K562 (cell line): ENCODE measurements around the gene EGLN3. TPM values are rescaled to one million over a fixed set of nuclear protein-coding genes. Genes with fewer than 3 reads are reported as not detected.

ENCODE experiments used
- ATAC-seq: fragments of 200-7000 bp; cut with Tn5 transposase; 3 replicates; pipeline ENCODE4 v1.9.1; 2020; ENCODE audit warnings: moderate library complexity
- BruUV-seq: library from RNA; stranded (reverse); fragments of 400-500 nt; replicated peaks from 2 replicates; lab custom pipeline; 2021; lab: Mats Ljungman, UMichigan
- CTCF ChIA-PET: fragments of 300-600 bp; formaldehyde crosslinking; extraction: SDS; loops from one replicate; lab custom pipeline; 2021; ENCODE audit warnings: low intra/inter-chr PET ratio; lab: Yijun Ruan, JAX
- POLR2A ChIA-PET: fragments of 300-600, 350-650 bp; sonication (Branson Sonifier 250); formaldehyde crosslinking; extraction: SDS; loops from one replicate; lab custom pipeline; 2021; ENCODE audit warnings: antibody characterized with exemption, inconsistent platforms; lab: Yijun Ruan, JAX
- DNase-seq, 4 experiments: peaks; one replicate each; pipeline versions ENCODE4 v3.0.0 to v3.0.0-alpha.2; 2011 to 2018; ENCODE audit warnings: low spot score in 3 of 4, mixed read lengths in 3 of 4; ENCODE audit errors: extremely low read depth in 1 of 4
- FAIRE-seq: peaks from 2 replicates; lab custom pipeline; 2011; peaks lifted over from hg19 to GRCh38; lab: Jason Lieb, UNC
- H2AFZ ChIP-seq: 2 replicates; pipeline ENCODE4 v1.6.0; 2011; ENCODE audit warnings: low read depth, low read length, control low read depth, inconsistent platforms
- H3K27ac ChIP-seq: fragments of 200-600 bp; 3 replicates; pipeline ENCODE4 v1.8.0; 2011; ENCODE audit warnings: low read depth, mild to moderate bottlenecking, control low read depth, inconsistent platforms, low read length, moderate library complexity, mixed read lengths; ENCODE audit errors: extremely low read depth
- H3K27me3 ChIP-seq, 2 experiments: fragments of 300-600 bp in 1 of 2; 2 replicates in 1 of 2; 3 replicates in 1 of 2; pipeline versions ENCODE4 v1.6.0 to v1.8.0; 2011; ENCODE audit warnings: inconsistent platforms in 2 of 2, low read length in 2 of 2, mild to moderate bottlenecking in 1 of 2, mixed read lengths in 1 of 2, moderate library complexity in 1 of 2; ENCODE audit not compliant: control insufficient read depth in 2 of 2, insufficient read depth in 2 of 2
- H3K36me3 ChIP-seq: fragments of 300-600 bp; 3 replicates; pipeline ENCODE4 v1.8.0; 2011; ENCODE audit warnings: mild to moderate bottlenecking, low read length, inconsistent platforms; ENCODE audit not compliant: control insufficient read depth, insufficient read depth
- H3K4me1 ChIP-seq, 2 experiments: fragments of 200-600 bp in 1 of 2; replicated peaks in 1 of 2; 2 replicates in 1 of 2; 3 replicates in 1 of 2; pipeline versions ENCODE4 v1.5.1 to v1.8.0; 2011; ENCODE audit warnings: inconsistent platforms in 2 of 2, low read length in 2 of 2, mild to moderate bottlenecking in 1 of 2, mixed read lengths in 1 of 2, moderate library complexity in 1 of 2; ENCODE audit not compliant: control insufficient read depth in 2 of 2, insufficient read depth in 2 of 2
- H3K4me2 ChIP-seq: 2 replicates; pipeline ENCODE4 v1.6.1; 2011; ENCODE audit warnings: low read length, control low read depth, inconsistent platforms, mixed read lengths; ENCODE audit not compliant: insufficient read depth
- H3K4me3 ChIP-seq: fragments of 200-600 bp; sonication (generic), shearing (Covaris generic); 2 replicates; pipeline ENCODE4 v1.5.1; 2016; ENCODE audit warnings: control low read depth, inconsistent platforms
- H3K79me2 ChIP-seq: fragments of 200-600 bp; 3 replicates; pipeline ENCODE4 v1.8.0; 2011; ENCODE audit warnings: low read length, inconsistent platforms; ENCODE audit not compliant: control insufficient read depth, insufficient read depth
- H3K9ac ChIP-seq, 2 experiments: 2 replicates each; pipeline versions ENCODE4 v1.6.0 to v1.6.1; 2011; ENCODE audit warnings: low read depth in 2 of 2, low read length in 2 of 2, control low read depth in 1 of 2, inconsistent platforms in 1 of 2, mild to moderate bottlenecking in 1 of 2, mixed read lengths in 1 of 2; ENCODE audit not compliant: insufficient read depth in 1 of 2
- H3K9me1 ChIP-seq: one replicate; pipeline ENCODE4 v1.6.0; 2011; ENCODE audit warnings: inconsistent platforms, mild to moderate bottlenecking, low read length, moderate library complexity; ENCODE audit not compliant: control insufficient read depth, insufficient read depth
- H3K9me3 ChIP-seq: replicated peaks from 2 replicates; pipeline ENCODE4 v1.5.1; 2011; ENCODE audit warnings: low read depth, low read length, inconsistent platforms; ENCODE audit not compliant: control insufficient read depth, insufficient read depth
- H4K20me1 ChIP-seq: replicated peaks from 2 replicates; pipeline ENCODE4 v1.6.1; 2011; ENCODE audit warnings: low read length, inconsistent platforms, mixed read lengths; ENCODE audit not compliant: control insufficient read depth, insufficient read depth
- DPF2 ChIP-seq: fragments of 450-650 bp; IDR thresholded peaks from 2 replicates; pipeline ENCODE4 v1.6.1; 2016
- OTX1 ChIP-seq: fragments of 450-650 bp; formaldehyde crosslinking; IDR thresholded peaks from 2 replicates; pipeline ENCODE4 v1.4.0; 2022; ENCODE audit warnings: mild to moderate bottlenecking
- ZNF584 ChIP-seq: fragments of 200-800 bp; sonication (Bioruptor generic); IDR thresholded peaks from 2 replicates; pipeline ENCODE4 v1.6.1; 2016; ENCODE audit warnings: low read depth, mild to moderate bottlenecking, missing genetic modification characterization, missing compliant biosample characterization
- WGBS: fragments of 100-300 bp; shearing (Covaris generic); methylation state at CpG from one replicate; pipeline ENCODE4 v1.1.6; 2016; ENCODE audit warnings: low coverage, mixed read lengths; ENCODE audit not compliant: insufficient coverage; ENCODE audit errors: missing lambda C conversion rate; 5-methylcytosine and 5-hydroxymethylcytosine counted together
- in situ Hi-C: fragments of 300-500 bp; cut with MboI; formaldehyde crosslinking; loops from 4 replicates; pipeline ENCODE4 v1.15.0; 2018; ENCODE audit warnings: inconsistent platforms, mixed read lengths
- intact Hi-C: fragments of 100-400 bp; cut with micrococcal nuclease; formaldehyde crosslinking; loops from 2 replicates; pipeline ENCODE4 v1.14.2; 2022
- polyA plus RNA-seq, 8 experiments: library from polyadenylated mRNA; depleted of rRNA in 4 of 8; stranded (reverse) in 5 of 8; unstranded in 3 of 8; fragments of >200 nt; fragmentation: Nextera tagmentation in 2 of 8; fragmentation: Illumina TruSeq in 1 of 8; extraction: Ambion mirVana in 2 of 8; extraction: Trizol in 1 of 8; gene quantifications; 2 replicates each; pipeline versions ENCODE4 v1.2.1 to v1.2.3, GENCODE V29; 2011 to 2014; ENCODE audit warnings: inconsistent platforms in 1 of 8, missing spikeins in 1 of 8
- total RNA-seq, 7 experiments: library from RNA; depleted of rRNA in 6 of 7; stranded (reverse); fragments of >200 nt in 6 of 7; fragmentation: Illumina TruSeq in 2 of 7; extraction: Trizol in 2 of 7; gene quantifications; 2 replicates each; pipeline versions ENCODE4 v1.2.1 to v1.2.3, GENCODE V29; 2011 to 2021; ENCODE audit warnings: low replicate concordance in 1 of 7
- TF ChIP-seq, protein P1 (sequence below), 3 experiments: IDR thresholded peaks in 2 of 3; conservative IDR thresholded peaks in 1 of 3; 2 replicates each; pipeline ENCODE4 v1.5.1; 2011 to 2012; ENCODE audit warnings: low read length in 3 of 3, mild to moderate bottlenecking in 3 of 3, control low read depth in 2 of 3, improper control_type of control experiment in 1 of 3, inconsistent platforms in 1 of 3, low read depth in 1 of 3, mixed read lengths in 1 of 3, moderate library complexity in 1 of 3; ENCODE audit not compliant: insufficient read depth in 2 of 3

Gene EGLN3
- total and polyA plus RNA-seq, 9 of the 15 experiments (the other 6 are each of a cell fraction or from before 2014, with no cell fraction given) = 2.5 to 87.6 (median 5.8) TPM

DNA sequence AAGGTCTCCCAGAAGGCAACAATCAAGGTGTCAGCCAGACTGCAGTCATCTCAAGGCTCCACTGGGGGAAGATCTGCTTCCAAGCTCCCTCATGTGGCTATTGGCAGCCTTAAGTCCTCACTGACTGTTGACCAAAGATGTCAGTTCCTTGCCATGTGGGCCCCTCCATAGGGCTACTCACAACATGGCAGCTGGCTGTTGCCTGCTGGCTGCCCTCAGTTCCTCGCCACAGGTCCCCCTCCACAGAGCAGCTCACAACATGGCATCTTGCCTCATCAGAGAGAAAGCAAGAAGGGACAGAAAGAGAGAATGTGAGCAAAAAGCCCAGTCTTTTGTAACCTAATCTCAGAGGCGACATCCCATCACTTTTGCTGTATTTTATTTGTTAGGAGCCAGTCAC lies 34.4 kb upstream of the EGLN3 start:
- H3K27me3 ChIP-seq = no peaks in the 10 kb centered on the region
- no peaks in the 10 kb centered on the region for H4K20me1 ChIP-seq
- 86% methylated on average over 2 of the region's 2 CpGs for WGBS
- H2AFZ ChIP-seq = no peak overlapping the region
- H3K4me1 ChIP-seq = peaks cover 0 to 4% of the 10 kb centered on the region in 2 experiments; a peak in 2 of 5 replicates
- ChIA-PET CTCF (no interaction called here), POLR2A (interaction anchor here (0.6 to 0.9 kb wide), 2 partner anchors 20 to 75 kb away, joined by 3 to 4 read pairs; no protein-coding TSS in a partner anchor)
- TF ChIP-seq ZNF584 (CRISPR knock-in tag) (no peak), DPF2 (no peak), OTX1 (CRISPR knock-in tag) (no peak)
- TF ChIP-seq, protein P1, sequence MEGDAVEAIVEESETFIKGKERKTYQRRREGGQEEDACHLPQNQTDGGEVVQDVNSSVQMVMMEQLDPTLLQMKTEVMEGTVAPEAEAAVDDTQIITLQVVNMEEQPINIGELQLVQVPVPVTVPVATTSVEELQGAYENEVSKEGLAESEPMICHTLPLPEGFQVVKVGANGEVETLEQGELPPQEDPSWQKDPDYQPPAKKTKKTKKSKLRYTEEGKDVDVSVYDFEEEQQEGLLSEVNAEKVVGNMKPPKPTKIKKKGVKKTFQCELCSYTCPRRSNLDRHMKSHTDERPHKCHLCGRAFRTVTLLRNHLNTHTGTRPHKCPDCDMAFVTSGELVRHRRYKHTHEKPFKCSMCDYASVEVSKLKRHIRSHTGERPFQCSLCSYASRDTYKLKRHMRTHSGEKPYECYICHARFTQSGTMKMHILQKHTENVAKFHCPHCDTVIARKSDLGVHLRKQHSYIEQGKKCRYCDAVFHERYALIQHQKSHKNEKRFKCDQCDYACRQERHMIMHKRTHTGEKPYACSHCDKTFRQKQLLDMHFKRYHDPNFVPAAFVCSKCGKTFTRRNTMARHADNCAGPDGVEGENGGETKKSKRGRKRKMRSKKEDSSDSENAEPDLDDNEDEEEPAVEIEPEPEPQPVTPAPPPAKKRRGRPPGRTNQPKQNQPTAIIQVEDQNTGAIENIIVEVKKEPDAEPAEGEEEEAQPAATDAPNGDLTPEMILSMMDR (IDR thresholded peaks at IDR 0.05 in 2 of 3, conservative IDR thresholded peaks at IDR 0.05 in 1 of 3; ENCODE audit: insufficient read depth in 2 of 3, low read depth in 1 of 3, low read length in 3 of 3) = peak in 1 of 3 experiments; percentile 23; a peak in 1 of 6 replicates
- in situ Hi-C loops (no loop called here), intact Hi-C loops (no loop called here)
- no peaks in the 10 kb centered on the region for H3K36me3 ChIP-seq
- BruUV-seq = no TSS peak
- ATAC-seq (no peak; the same call in 2 of the 3 replicates), DNase-seq (no peak), FAIRE-seq (no peak)
- no peaks in the 10 kb centered on the region for H3K79me2 ChIP-seq
- no peak overlapping the region for H3K27ac ChIP-seq
- H3K4me3 ChIP-seq = no peak overlapping the region
- H3K9ac ChIP-seq = no peak overlapping the region
- no peak overlapping the region for H3K4me2 ChIP-seq
- no peaks in the 10 kb centered on the region for H3K9me3 ChIP-seq
- no peaks in the 10 kb centered on the region for H3K9me1 ChIP-seq
